GM21367 (cell line): Measurements from ENCODE around the gene RELN.

Source experiments
- ATAC-seq: cut with Tn5 transposase; IDR thresholded peaks from one replicate; pipeline ENCODE4 v1.9.1; 2021; ENCODE audit not compliant: unreplicated experiment

Gene RELN

DNA sequence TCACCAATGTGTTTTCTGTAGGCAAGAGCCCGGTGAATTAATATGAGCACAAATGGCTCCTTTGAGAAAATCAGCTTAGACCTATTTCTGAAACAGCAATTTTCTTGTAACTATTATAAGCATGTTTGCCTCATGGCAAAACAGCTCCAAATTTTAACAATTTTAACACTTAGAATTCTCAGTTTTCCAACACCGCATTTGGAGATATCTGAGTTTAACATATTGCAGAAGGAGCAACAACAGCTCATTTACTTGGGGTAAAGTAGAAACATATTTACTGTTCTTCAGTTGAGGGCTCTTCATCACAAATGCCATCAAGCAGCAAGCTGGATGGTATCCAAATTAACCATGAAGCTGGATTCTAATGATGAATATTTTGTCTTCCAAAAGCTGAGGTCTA, 409.4 kb downstream of the RELN start:
- no peak for ATAC-seq

DNA sequence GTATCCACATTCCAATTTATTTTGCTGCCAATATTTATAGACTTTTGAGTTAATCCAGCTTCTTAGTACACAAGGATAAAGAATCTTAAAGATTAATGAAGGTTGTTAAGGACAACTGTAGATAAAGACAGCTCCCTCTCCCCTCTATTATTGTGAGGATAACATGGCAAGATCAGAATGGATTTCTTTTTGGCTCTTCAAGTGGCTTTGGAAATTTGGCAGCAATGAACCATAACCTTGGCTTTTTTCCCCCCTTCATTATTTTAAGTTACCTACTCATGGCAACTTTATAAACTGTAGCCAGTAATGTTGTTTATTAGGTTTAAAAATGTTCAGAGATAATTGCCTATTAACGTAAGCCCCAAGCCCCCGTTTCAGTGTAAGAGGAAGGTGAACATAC, 412.4 kb downstream of the RELN start:
- ATAC-seq = no peak

DNA sequence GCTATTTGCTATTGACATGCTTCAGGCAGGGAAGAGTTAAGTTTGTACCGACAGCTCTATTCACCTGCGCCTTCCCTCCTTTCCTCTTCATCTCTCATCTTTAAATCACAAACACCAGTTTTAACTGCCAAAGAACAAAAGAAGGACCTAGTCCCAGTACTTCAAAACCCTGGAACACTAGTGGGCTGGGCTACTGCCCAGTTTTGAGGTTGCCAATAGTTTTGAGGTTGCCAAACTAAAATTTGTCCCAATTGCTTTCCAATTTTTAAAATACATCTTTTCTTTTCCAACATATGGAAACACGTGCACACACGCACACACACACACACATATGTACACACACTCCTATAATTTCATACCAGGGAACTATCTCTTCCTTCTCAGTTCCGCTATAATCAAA, 412.8 kb downstream of the RELN start:
- ATAC-seq = no peak

DNA sequence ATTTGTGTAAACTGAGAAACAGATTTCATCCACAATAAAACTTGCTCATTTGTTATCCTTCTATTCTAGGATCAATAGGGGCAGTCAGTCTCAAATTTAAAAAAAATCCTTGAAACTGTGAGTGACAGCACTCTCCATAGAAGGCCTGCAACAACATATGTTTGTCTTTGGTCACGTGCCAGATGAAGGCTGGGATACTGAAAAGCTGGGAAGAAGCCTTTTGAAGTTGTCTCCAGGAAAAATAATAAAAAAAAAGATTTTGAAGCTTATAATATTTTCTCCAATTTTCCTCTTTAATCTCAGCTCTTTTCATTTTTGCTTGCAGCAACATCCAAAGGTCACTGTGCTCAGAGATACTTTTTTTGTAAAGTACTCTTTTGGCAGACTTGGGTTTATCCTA, 414.9 kb downstream of the RELN start:
- ATAC-seq = no peak

DNA sequence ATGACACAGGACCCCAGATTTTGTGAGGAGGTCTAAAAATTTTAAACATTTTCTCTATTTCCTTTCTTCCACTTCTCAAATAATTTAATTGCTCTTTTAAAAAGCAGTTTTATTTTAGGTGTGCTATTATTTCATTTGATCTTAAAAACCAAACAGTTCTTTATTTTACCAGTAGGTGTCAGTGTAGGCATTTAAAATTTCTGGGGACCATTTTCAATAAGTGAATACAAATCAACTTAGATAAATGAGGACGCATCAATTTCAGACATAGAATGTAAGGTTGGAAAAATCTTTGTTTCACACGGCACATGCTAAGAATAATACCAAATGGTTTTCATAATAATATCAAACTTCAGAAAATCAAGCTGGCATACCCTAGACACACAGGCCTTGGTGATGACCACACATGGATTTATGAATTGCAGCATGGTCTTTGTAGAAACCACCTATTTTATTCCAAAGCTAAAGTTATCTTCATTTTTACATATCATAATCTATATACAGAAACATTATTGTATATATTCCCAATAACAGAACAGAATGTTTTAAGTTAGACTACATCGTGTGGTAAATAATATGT, 415.9 kb downstream of the RELN start:
- ATAC-seq = no peak

DNA sequence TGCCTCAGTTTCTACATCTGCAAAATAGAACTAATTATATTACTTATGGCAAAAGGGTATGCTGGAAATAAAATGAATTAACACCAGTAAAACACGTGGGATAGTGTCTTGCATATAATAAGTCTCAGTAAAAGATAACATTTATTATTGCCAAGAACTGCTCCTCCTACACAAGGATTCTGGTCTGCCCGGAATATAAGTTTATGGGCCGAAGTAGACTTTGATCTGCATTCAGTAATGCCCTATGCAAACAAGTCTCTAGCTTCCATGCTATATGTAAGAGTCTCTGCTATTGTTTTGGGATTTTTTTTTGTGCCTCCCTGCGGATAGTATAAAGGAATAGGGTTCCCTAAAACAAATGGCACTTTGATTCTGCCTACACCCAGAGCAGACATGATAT, 417.9 kb downstream of the RELN start:
- ATAC-seq = no peak

DNA sequence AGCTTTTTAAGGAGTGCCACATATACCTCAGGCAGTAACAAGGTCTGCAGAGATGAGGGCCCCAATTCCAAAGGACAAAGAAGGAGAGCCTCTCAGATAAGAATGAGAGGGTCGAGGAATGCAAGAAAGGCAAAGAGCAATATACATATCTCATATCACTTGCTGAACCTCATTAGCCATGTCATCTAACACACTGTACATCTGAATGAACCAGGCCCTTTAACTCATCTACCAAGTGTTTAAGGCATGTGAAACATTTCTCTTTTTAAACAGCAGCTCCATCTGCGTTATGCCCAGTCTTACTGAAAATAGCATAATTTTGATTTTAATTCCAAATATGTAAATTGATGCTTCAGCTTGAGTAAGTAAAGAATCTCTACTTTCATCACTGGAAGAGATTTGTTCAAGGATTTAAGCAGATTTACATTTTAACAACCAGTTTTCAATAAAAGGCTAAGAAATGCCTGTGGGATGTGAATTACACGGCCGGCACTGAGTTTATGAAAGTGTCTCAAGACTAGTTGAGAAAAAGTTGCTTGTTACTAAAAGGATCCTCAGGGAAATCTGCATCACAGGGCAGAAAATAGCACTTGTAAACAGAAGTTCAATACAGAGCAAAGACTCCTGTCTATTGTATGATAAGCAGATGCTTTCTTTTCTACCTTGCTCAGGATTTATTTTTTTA, 419.7 kb downstream of the RELN start:
- no peak for ATAC-seq

DNA sequence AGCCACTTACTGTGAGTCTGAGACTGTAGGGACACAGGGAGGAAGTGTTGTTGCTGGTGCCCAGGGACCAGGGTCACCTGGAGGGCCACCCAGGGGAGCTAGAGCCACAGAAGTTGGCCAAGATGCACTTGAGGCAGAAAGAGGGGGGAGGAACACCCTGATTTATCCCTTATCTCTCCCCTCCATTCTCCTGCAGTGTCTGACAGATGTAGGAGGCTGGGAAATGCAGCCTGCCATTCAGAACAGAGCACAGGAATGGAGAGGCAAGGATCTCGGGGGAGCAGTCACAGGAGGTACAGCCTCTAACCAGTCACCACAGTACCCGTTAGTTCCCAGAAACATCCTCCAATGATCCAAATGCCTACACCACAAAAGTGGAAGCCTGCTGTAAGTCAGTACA, 425.0 kb downstream of the RELN start:
- ATAC-seq = no peak

DNA sequence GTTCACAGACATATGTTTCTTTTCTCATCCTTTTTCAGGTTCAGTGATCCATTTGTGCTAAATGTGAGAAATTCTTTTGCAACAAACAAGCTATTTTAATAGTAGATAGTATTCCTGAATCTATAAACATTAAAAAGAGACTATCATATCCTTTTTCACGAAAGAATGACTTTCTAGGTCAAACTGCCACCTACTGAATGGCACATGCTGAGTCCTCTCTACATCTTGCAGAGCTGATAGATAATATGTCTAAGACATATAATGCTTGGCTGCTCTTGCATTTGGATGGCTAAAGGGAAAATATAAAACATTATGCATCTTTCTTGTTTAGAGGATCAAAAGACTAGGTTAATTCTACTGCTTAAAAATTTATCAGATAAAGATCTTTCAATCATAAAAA, 429.3 kb downstream of the RELN start:
- ATAC-seq = no peak

DNA sequence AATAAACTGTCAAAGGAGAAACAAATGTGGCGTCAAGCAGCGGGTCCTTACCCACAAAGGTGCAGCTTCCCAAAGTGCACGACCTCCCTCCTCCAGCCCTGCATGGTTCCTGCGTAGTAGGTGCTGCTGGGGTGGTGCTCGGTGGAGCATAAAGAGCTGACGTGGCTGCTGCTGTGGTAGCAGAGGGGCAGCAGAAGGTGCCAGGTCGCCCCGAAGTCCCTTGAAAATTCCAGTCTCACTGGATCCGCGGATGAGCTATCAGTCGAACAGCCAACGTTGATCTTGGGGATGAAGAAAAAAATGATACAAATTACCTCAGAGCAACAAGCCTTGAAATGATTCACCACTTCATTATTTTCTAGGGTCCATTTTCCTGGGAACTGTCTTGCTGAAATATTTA, 438.4 kb downstream of the RELN start:
- ATAC-seq = no peak

DNA sequence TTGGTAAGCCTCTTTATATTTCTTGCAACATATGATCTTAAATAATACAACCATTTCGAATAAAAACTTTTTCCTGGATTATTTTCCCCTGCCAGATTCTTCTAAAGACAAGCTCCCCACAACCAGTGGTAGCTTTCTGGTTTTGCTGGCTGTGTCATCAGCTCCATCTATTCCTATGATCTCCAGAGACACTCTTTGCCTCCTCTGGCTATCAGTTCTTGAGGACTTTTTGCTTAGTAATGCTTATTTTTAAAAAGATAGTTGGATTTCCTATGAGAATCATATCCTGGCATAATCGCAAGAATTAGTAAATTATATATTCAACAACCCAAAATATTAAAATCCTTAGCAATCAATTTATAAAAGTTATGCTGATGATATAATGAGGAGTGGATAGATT, 439.7 kb downstream of the RELN start:
- no peak for ATAC-seq

DNA sequence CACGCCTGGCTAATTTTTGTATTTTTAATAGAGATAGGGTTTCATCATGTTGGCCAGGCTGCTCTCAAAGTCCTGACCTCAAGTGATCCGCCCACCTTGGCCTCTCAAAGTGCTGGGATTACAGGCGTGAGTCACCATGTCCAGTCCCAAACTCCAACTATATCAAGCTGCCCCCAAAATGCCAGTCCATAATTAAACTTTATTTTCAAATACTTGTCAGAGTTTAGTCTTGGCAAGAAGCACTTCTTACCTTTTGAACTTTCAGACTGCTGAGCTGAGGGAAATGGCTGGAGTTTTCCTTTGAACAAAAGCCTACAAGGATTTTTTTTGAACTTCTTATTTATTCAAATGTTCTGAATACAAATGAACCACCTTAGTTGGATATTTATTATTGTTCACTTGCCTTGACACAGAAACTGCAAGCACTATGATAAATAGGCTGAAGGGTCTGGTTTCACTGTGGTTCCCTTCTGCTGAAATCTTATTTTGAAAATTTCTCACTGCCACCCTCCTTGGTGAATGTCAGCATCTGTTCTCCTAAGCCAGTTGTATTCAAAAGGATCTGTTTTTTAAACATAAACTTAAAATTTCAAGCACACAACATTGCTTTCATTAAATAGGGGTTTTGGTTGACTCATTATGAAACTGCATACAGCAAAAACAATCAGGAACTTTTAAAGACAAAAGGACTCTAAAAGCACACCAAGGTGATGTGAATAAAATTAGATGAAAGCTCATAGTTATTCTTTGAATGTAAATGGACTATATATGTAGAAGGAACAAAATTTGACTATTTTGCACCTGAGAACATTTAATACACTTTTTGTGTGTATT, 441.8 kb downstream of the RELN start:
- ATAC-seq = no peak

DNA sequence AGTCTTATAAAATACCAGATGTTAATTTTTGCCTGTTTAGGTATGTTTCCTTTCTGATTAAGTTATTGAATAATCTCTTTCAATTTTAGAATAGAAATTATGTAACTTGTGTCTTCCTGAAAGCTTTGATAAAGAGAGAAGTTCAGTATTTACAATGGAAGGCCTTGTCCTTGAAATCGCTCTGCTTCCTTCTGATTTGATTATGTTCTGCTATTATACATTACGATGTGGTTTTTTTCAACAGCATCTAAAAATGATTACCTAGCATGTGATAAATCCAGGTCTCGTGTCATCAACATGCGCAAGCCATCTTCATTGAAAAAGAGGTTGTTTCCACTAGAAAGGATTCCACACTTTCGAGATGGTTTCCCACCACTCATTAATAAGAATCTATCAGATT, 447.0 kb downstream of the RELN start:
- no peak for ATAC-seq

DNA sequence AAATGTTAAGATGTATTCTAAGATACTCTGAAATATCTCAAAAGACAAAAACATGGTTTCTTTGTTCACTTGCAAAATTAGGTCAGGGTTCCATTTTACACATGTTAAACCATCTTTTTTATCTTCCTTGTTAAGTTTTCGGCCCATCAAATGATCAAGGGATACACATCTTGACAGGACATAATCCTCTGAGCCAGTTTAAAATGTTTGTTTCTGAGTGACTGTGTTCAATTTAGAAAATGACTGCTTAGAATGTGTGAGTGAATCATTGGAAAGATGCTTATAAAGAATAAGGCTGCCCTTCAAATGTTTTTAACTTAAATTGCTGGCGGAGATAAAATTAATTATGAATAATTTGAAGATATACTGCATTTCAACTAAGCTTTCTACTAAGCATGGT, 447.5 kb downstream of the RELN start:
- no peak for ATAC-seq

DNA sequence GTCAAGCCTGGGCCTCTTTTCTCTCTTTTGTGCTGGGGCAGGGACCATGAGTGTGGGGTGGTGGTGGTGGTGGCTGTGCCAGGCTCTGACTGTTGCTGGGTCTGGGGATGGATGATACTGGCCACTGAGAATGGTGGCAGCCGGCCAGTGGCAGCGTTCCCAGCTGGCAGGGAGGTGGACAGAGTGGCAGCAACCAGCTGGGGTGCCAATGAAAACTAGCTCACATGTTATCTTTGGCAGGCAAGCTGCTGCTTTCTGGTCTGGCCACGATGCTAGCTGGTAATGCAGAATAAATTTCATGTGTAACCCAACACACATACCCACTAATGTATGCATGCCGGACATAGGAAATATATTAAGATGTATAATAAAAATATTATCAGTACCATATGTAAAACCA, 448.4 kb downstream of the RELN start:
- ATAC-seq = no peak

DNA sequence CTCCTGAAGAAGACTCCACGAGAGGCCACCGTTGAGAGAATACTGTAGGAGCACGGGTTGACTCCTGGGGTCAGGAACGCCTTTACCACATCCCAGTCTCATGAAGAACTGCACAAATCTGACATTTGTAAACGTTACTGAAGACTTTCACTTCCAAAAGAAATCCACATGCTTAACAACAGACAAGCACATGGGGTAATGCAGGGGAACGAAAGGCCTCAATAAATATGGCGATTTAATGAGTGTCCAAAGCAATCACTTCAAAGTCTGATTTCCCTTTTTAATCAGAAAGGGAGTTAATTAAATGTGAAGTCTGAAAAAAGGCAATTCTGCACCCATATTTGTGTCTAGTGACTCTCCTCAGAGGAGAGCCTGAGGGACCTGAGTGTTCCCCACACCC, 449.1 kb downstream of the RELN start:
- no peak for ATAC-seq

DNA sequence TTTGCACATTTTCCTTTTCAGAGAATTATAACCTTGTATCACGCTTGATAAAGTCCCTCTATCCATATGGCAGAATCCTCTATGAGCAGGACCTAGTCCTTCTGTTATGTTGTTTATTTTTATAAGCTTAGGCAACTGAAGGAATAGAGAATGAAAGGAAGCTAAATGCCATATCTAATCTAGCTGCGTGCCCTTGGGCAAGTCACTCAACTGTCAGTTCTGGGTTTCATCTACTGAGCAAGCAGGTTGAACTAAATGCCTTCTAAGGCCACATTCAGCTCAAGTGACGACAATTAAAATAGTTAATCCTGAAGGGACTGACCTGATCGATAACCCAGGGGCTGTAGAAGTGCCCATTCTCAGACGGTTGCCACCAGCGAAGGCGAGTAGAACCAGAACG, 449.6 kb downstream of the RELN start:
- ATAC-seq = no peak

DNA sequence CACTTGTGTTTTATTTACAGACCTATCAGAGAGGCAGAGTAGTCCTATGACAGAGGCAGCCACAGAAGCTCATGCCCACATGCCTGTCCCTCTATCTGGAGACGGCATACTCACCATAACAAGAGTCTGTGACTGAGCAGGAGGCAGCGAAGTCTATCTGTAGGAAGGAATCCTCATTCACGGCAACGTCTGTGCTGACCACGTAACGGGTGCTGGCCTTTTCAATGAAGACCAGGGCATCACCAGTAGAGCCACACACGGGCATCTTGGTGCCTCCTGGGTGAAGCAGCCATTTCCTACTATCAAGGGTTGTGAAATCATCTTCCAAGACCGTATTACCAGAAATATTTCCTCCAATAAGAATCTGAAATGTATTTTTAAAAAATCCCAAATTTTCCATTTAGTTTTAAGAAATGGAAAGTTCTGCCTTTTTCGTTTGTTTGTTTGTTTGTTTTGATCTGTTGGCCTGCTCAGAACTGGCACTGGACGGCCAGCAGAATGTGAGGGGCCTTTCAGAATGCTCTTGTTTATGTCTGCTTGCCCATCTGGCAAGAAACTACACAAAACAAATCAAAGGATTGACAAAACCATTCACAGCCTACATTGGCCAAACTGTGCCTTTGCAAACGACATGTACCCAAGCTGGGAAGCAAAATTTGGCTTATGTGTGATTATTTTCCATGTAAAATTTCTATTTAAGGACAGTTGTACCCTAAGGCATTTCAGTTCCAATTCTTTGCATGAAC, 450.3 kb downstream of the RELN start:
- no peak for ATAC-seq

DNA sequence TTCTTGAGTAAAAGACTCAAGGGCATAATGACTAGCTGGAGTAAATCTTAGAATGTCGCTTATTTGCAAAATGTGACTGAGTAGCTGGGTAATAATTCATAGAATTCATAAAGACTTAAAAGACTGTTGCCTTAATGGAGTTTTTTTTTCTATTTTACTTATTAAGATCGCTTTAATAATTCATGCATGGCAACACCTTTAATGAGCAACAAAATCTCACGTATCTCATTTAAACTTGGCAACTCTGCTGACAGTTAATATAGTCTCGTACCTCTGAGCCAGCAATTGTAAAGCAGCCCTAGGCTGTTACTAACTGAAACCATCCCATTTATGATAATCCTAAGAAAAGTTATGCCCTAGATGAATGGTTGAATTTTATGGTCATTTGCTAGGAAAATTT, 455.7 kb downstream of the RELN start:
- no peak for ATAC-seq

DNA sequence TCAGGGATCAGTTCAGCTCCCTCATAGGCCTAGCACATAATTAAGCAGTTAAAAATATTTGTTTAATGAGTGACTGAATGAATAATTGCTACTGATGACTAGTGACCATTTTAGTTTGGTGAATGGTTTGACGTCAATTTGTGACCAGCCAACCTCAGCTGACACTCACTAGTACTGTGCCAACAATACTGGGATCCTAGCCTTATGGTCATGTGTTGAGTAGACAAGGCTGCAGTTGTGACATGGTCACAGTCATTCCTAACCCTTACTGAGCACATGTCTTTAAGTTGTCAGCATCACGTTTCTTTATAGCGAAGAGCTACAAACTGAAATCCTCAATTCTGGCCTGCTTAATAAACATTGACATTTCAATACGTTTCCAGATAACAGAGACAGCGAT, 456.5 kb downstream of the RELN start:
- ATAC-seq = no peak

DNA sequence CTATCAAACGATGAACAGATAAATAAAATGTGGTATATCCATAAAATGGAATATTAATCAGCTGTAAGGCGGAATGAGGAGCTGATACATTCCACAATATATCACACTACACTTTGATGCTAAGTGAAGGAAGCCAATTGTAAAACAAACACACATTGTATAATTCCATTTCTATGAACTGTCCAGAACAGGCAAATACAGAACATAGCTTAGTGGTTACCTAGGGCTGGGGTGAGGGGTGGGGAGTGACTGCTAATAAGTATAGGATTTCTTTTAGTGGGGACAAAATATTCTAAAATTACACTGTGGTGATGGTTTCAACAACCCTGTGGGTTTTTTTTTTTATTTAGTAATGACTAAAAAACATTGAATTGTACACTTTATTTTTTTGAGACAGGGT, 461.3 kb downstream of the RELN start:
- ATAC-seq = no peak

DNA sequence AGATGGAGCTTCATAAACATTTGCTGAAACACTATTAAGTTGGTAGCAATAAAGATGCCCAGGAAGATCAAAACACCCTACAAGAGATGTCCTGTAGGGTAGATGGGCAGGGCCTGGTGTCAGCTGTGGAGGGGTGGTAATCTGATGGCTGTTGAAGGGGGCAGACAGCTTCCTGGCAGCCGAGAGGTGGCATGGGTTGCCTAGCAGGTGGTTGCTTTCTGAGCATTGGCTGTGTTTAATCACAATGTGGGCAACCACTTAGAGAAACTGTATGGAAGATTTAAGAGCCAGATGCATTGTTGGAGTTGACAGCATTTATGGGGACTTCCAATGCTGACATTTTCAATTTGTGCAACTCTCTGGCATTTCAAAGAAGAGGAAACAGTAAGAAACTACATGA, 463.5 kb downstream of the RELN start:
- no peak for ATAC-seq
